IMR-90 (cell line): ENCODE results near the gene CLPX. TPM values are rescaled to one million over a fixed set of nuclear protein-coding genes. Genes with fewer than 3 reads are reported as not detected.

Source experiments
- ATAC-seq: fragments of 200-7000 bp; cut with Tn5 transposase; 2 replicates; pipeline ENCODE4 v1.9.1; 2020; ENCODE audit warnings: low read depth, mild to moderate bottlenecking, moderate library complexity
- BruUV-seq: library from RNA; stranded (reverse); fragments of 400-500 nt; replicated peaks from 2 replicates; lab custom pipeline; 2021; lab: Mats Ljungman, UMichigan
- CTCF ChIA-PET: fragments of 300-600 bp; formaldehyde crosslinking; extraction: SDS; loops from one replicate; lab custom pipeline; 2021; ENCODE audit warnings: antibody characterized with exemption; lab: Yijun Ruan, JAX
- POLR2A ChIA-PET: fragments of 300-600 bp; sonication (Branson Sonifier 250); formaldehyde crosslinking; loops from one replicate; lab custom pipeline; 2022; ENCODE audit warnings: antibody characterized with exemption; ENCODE audit not compliant: unreplicated experiment; lab: Charles Lee
- DNase-seq: peaks from one replicate; pipeline ENCODE4 v3.0.0; 2013
- H2AFZ ChIP-seq: replicated peaks from 2 replicates; pipeline ENCODE3; 2013; ENCODE audit warnings: low read length, mild to moderate bottlenecking; ENCODE audit not compliant: poor library complexity
- H2AK5ac ChIP-seq: 2 replicates; pipeline ENCODE4 v1.6.1; 2013; ENCODE audit warnings: low read depth, low read length, inconsistent platforms
- H2AK9ac ChIP-seq: replicated peaks from 2 replicates; pipeline ENCODE3; 2013; ENCODE audit warnings: mild to moderate bottlenecking, low read depth, low read length, moderate library complexity; ENCODE audit not compliant: poor library complexity
- H2BK120ac ChIP-seq: 2 replicates; pipeline ENCODE4 v1.6.1; 2013; ENCODE audit warnings: low read depth, low read length, inconsistent platforms
- H2BK15ac ChIP-seq: 3 replicates; pipeline ENCODE4 v1.6.1; 2013; ENCODE audit warnings: low read depth, low read length, inconsistent platforms
- H2BK20ac ChIP-seq: 2 replicates; pipeline ENCODE4 v1.6.1; 2013; ENCODE audit warnings: low read depth, mild to moderate bottlenecking, inconsistent platforms, low read length, moderate library complexity
- H2BK5ac ChIP-seq: 2 replicates; pipeline ENCODE4 v1.6.1; 2013; ENCODE audit warnings: mild to moderate bottlenecking, low read depth, low read length, inconsistent platforms; ENCODE audit not compliant: poor library complexity, severe bottlenecking
- H3K14ac ChIP-seq: replicated peaks from 2 replicates; pipeline ENCODE4 v1.6.1; 2013; ENCODE audit warnings: low read depth, low read length, inconsistent platforms
- H3K18ac ChIP-seq: 2 replicates; pipeline ENCODE4 v1.6.1; 2013; ENCODE audit warnings: low read depth, low read length, control low read depth
- H3K23ac ChIP-seq: 2 replicates; pipeline ENCODE4 v1.6.1; 2013; ENCODE audit warnings: low read depth, low read length, inconsistent platforms
- H3K27ac ChIP-seq: 2 replicates; pipeline ENCODE4 v1.5.1; 2013; ENCODE audit warnings: mild to moderate bottlenecking, control low read depth, low read length; ENCODE audit not compliant: insufficient read depth
- H3K27me3 ChIP-seq: 2 replicates; pipeline ENCODE4 v1.6.1; 2013; ENCODE audit warnings: low read length; ENCODE audit not compliant: control insufficient read depth, insufficient read depth
- H3K36me3 ChIP-seq: 2 replicates; pipeline ENCODE4 v1.6.1; 2013; ENCODE audit warnings: low read length, mixed read lengths; ENCODE audit not compliant: control insufficient read depth, insufficient read depth
- H3K4ac ChIP-seq: 2 replicates; pipeline ENCODE4 v1.6.1; 2013; ENCODE audit warnings: low read depth, low read length, inconsistent platforms
- H3K4me1 ChIP-seq: 2 replicates; pipeline ENCODE4 v1.6.1; 2013; ENCODE audit warnings: low read length, mixed read lengths; ENCODE audit not compliant: control insufficient read depth, insufficient read depth
- H3K4me2 ChIP-seq: 2 replicates; pipeline ENCODE4 v1.6.1; 2013; ENCODE audit warnings: low read depth, mild to moderate bottlenecking, control low read depth, low read length, moderate library complexity
- H3K4me3 ChIP-seq: 2 replicates; pipeline ENCODE4 v1.5.1; 2013; ENCODE audit warnings: low read depth, mild to moderate bottlenecking, control low read depth, low read length, moderate library complexity; ENCODE audit not compliant: insufficient read depth
- H3K56ac ChIP-seq: 2 replicates; pipeline ENCODE4 v1.6.1; 2013; ENCODE audit warnings: low read length, inconsistent platforms; ENCODE audit not compliant: insufficient read depth; ENCODE audit errors: extremely low read depth
- H3K79me1 ChIP-seq, 2 experiments: 2 replicates each; pipeline ENCODE4 v1.6.1; 2013; ENCODE audit warnings: low read length in 2 of 2, inconsistent platforms in 1 of 2, low read depth in 1 of 2
- H3K9ac ChIP-seq: 2 replicates; pipeline ENCODE4 v1.6.1; 2013; ENCODE audit warnings: low read depth, low read length, control low read depth
- H3K9me1 ChIP-seq: 2 replicates; pipeline ENCODE4 v1.6.1; 2013; ENCODE audit warnings: low read length, inconsistent platforms; ENCODE audit not compliant: insufficient read depth
- H3K9me3 ChIP-seq: 2 replicates; pipeline ENCODE4 v1.6.1; 2013; ENCODE audit warnings: low read length; ENCODE audit not compliant: control insufficient read depth, insufficient read depth
- H4K20me1 ChIP-seq: 2 replicates; pipeline ENCODE4 v1.6.1; 2013; ENCODE audit warnings: low read length, inconsistent platforms; ENCODE audit not compliant: insufficient read depth
- H4K5ac ChIP-seq: 2 replicates; pipeline ENCODE4 v1.6.1; 2013; ENCODE audit warnings: mild to moderate bottlenecking, low read depth, low read length, control low read depth
- H4K8ac ChIP-seq, 2 experiments: 2 replicates each; pipeline ENCODE4 v1.6.1; 2013; ENCODE audit warnings: low read depth in 2 of 2, low read length in 2 of 2, control low read depth in 1 of 2, inconsistent platforms in 1 of 2
- H4K91ac ChIP-seq: 2 replicates; pipeline ENCODE4 v1.6.1; 2013; ENCODE audit warnings: low read depth, low read length, inconsistent platforms; ENCODE audit not compliant: insufficient read depth
- CHD1 ChIP-seq: IDR thresholded peaks from 2 replicates; pipeline ENCODE4 v1.6.1; 2012; ENCODE audit warnings: low read depth, low read length, improper control_type of control experiment
- WGBS, 2 experiments: methylation state at CpG; one replicate each; pipeline versions ENCODE4 v1.1.5 to v1.1.7; 2013; ENCODE audit warnings: missing lambda C conversion rate in 2 of 2; ENCODE audit not compliant: insufficient read length in 1 of 2; ENCODE audit errors: extremely low coverage in 2 of 2; 5-methylcytosine and 5-hydroxymethylcytosine counted together
- dilution Hi-C: fragments of 300-500 bp; cut with HindIII; formaldehyde crosslinking; loops from one replicate; pipeline ENCODE4 v1.14.3; 2018; ENCODE audit warnings: low sequenced_read_pairs; ENCODE audit not compliant: unreplicated experiment
- in situ Hi-C: fragments of 300-500 bp; cut with MboI; formaldehyde crosslinking; loops from 3 replicates; pipeline ENCODE4 v1.14.3; 2019; ENCODE audit warnings: low sequenced_read_pairs, inconsistent platforms, mixed read lengths
- intact Hi-C: fragments of 100-400 bp; cut with micrococcal nuclease; formaldehyde crosslinking; loops from 2 replicates; pipeline ENCODE4 v1.10.0; 2022
- polyA plus RNA-seq, 3 experiments: library from polyadenylated mRNA; depleted of rRNA; stranded (reverse); fragments of >200 nt; gene quantifications; 2 replicates each; pipeline ENCODE4 v1.2.3, GENCODE V29; 2012; ENCODE audit warnings: low replicate concordance in 1 of 3
- total RNA-seq: library from RNA; depleted of rRNA; stranded (reverse); fragments of >200 nt; gene quantifications from 2 replicates; pipeline ENCODE4 v1.2.3, GENCODE V29; 2012

CLPX gene
- total and polyA plus RNA-seq, 2 of the 4 experiments (the other 2 are of a cell fraction) = 25.8 to 26.9 TPM

DNA sequence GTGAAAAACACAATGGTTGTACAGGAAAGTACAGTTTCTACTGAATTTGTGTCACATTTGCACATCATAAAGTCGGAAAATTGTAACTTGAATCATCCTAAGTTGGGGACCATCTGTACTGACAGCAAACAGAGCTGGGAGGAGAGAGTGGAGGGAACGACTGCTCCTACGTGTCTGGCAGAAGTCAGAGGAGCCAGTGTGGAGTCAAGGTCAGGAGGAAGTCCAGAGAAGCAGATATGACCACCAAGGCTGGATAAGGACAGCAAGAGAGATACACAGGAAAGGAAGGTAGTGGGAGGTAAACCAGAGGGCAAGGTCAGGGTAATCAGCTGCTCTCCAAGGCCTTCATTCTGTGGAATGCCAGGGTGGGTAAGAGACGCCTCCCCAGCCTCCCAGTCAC is 28.9 kb upstream of the CLPX start:
- WGBS, 2 experiments = 88% methylated on average over 1 of the region's 4 CpGs; no CpG with 5 or more reads in 1 of the 2 experiments
- intact Hi-C loops (no loop called here), dilution Hi-C loops (no loop called here), in situ Hi-C loops (no loop called here)
- Histone ChIP-seq H2BK120ac (no peak overlapping the region), H3K23ac (no peak overlapping the region), H3K4me2 (no peak overlapping the region), H3K9me1 (no peaks in the 10 kb centered on the region), H3K27me3 (peaks cover 14% of the 10 kb centered on the region), H4K8ac (no peak overlapping the region), H3K4me1 (peaks cover 12% of the 10 kb centered on the region; the same call in 1 of the 2 replicates), H2AK5ac (no peak overlapping the region), H4K5ac (no peak overlapping the region), H2BK5ac (no peak overlapping the region), H3K56ac (no peak overlapping the region), H2BK20ac (no peak overlapping the region), H3K79me1 (no peaks in the 10 kb centered on the region), H3K4ac (no peak overlapping the region), H3K4me3 (no peak overlapping the region), H2BK15ac (no peak overlapping the region), H3K27ac (no peak overlapping the region), H3K18ac (no peak overlapping the region), H3K9me3 (no peaks in the 10 kb centered on the region), H4K20me1 (no peaks in the 10 kb centered on the region), H2AFZ (no peak overlapping the region), H4K91ac (no peak overlapping the region), H3K14ac (no peak overlapping the region), H3K36me3 (no peaks in the 10 kb centered on the region), H2AK9ac (no peak overlapping the region), H3K9ac (no peak overlapping the region)
- ChIA-PET POLR2A (no interaction called here), CTCF (no interaction called here)
- BruUV-seq = no TSS peak
- TF ChIP-seq CHD1 = no peak
- no peak for ATAC-seq
- no peak for DNase-seq
